HepG2 (cell line): Measurements from ENCODE around the gene PMVK. TPM values are rescaled to one million over a fixed set of nuclear protein-coding genes. Genes with fewer than 3 reads are reported as not detected.

Source experiments
- CBX2 ChIP-seq, 2 experiments: fragments of 200-600 bp in 1 of 2; sonication (generic); formaldehyde crosslinking in 1 of 2; IDR thresholded peaks; 2 replicates each; pipeline versions ENCODE4 v1.7.0 to v1.8.1; 2018 to 2022; ENCODE audit warnings: low read depth in 2 of 2, low read length in 1 of 2, mild to moderate bottlenecking in 1 of 2, missing genetic modification reagents in 1 of 2
- CENPT ChIP-seq: sonication (generic); formaldehyde crosslinking; IDR thresholded peaks from 2 replicates; pipeline ENCODE4 v1.8.0; 2022; ENCODE audit warnings: low read depth, mild to moderate bottlenecking, moderate library complexity, missing genetic modification reagents
- FOXK2 ChIP-seq: fragments of 450-650 bp; IDR thresholded peaks from 2 replicates; pipeline ENCODE4 v1.6.1; 2016
- KAT8 ChIP-seq: IDR thresholded peaks from 2 replicates; pipeline ENCODE4 v1.6.1; 2016; ENCODE audit warnings: missing genetic modification reagents, missing compliant biosample characterization
- NCOA1 ChIP-seq: sonication (generic); formaldehyde crosslinking; IDR thresholded peaks from 2 replicates; pipeline ENCODE4 v1.9.0; 2021; ENCODE audit warnings: missing genetic modification reagents
- SNAI1 ChIP-seq: sonication (generic); formaldehyde crosslinking; IDR thresholded peaks from 2 replicates; pipeline ENCODE4 v1.5.0; 2020; ENCODE audit warnings: mild to moderate bottlenecking, missing genetic modification reagents, borderline replicate concordance
- SOX5 ChIP-seq: IDR thresholded peaks from 2 replicates; pipeline ENCODE4 v1.6.1; 2016; ENCODE audit warnings: borderline replicate concordance
- TIGD3 ChIP-seq: sonication (generic); formaldehyde crosslinking; IDR thresholded peaks from 2 replicates; pipeline ENCODE4 v1.5.1; 2020; ENCODE audit warnings: mild to moderate bottlenecking, missing genetic modification reagents, borderline replicate concordance
- ZNF12 ChIP-seq: sonication (generic); formaldehyde crosslinking; IDR thresholded peaks from 2 replicates; pipeline ENCODE4 v1.5.0; 2020; ENCODE audit warnings: missing genetic modification reagents
- ZNF121 ChIP-seq: sonication (generic); formaldehyde crosslinking; IDR thresholded peaks from 2 replicates; pipeline ENCODE4 v1.5.0; 2020; ENCODE audit warnings: mild to moderate bottlenecking, missing genetic modification reagents
- ZNF501 ChIP-seq: sonication (generic); formaldehyde crosslinking; IDR thresholded peaks from 2 replicates; pipeline ENCODE4 v1.5.1; 2020; ENCODE audit warnings: mild to moderate bottlenecking, moderate library complexity, missing genetic modification reagents
- ZNF629 ChIP-seq: sonication (generic); formaldehyde crosslinking; conservative IDR thresholded peaks from 2 replicates; pipeline ENCODE4 v1.5.0; 2020; ENCODE audit warnings: missing genetic modification reagents
- ZNF7 ChIP-seq: IDR thresholded peaks from 2 replicates; pipeline ENCODE4 v1.6.1; 2016; ENCODE audit warnings: missing biosample characterization, missing genetic modification reagents
- ZNF747 ChIP-seq: sonication (generic); formaldehyde crosslinking; IDR thresholded peaks from 2 replicates; pipeline ENCODE4 v1.8.1; 2023; ENCODE audit warnings: missing genetic modification reagents, mild to moderate bottlenecking, borderline replicate concordance
- ZNF792 ChIP-seq: IDR thresholded peaks from 2 replicates; pipeline ENCODE4 v1.6.1; 2016
- ZNF839 ChIP-seq: sonication (generic); formaldehyde crosslinking; IDR thresholded peaks from 2 replicates; pipeline ENCODE4 v1.4.0; 2020; ENCODE audit warnings: missing genetic modification reagents, mild to moderate bottlenecking, borderline replicate concordance
- ZZZ3 ChIP-seq: sonication (generic); formaldehyde crosslinking; IDR thresholded peaks from 2 replicates; pipeline ENCODE4 v1.4.0; 2020; ENCODE audit warnings: missing genetic modification reagents, mild to moderate bottlenecking, borderline replicate concordance
- polyA plus RNA-seq, 8 experiments: library from polyadenylated mRNA; depleted of rRNA in 3 of 8; stranded (reverse) in 7 of 8; unstranded in 1 of 8; fragments of >200 nt; fragmentation: Illumina TruSeq in 4 of 8; extraction: Trizol in 4 of 8; gene quantifications; 2 replicates each; pipeline versions ENCODE4 v1.2.1 to v1.2.3, GENCODE V29; 2011 to 2016; ENCODE audit warnings: low read depth in 4 of 8, missing spikeins in 1 of 8, mixed read lengths in 1 of 8; ENCODE audit not compliant: insufficient read depth in 1 of 8
- total RNA-seq, 5 experiments: library from RNA; depleted of rRNA; stranded (reverse); fragments of >200 nt; fragmentation: Illumina TruSeq; extraction: Trizol; gene quantifications; 2 replicates each; pipeline ENCODE4 v1.2.3, GENCODE V29; 2016; ENCODE audit warnings: low read depth in 1 of 5
- TF ChIP-seq, protein P1 (sequence below): sonication (generic); formaldehyde crosslinking; IDR thresholded peaks from 2 replicates; pipeline ENCODE4 v1.4.0; 2020; ENCODE audit warnings: mild to moderate bottlenecking, low read depth, missing genetic modification reagents
- TF ChIP-seq, protein P2 (sequence below): sonication (generic); formaldehyde crosslinking; IDR thresholded peaks from 2 replicates; pipeline ENCODE4 v1.9.0; 2021; ENCODE audit warnings: mild to moderate bottlenecking, missing genetic modification reagents

The PMVK gene
- total and polyA plus RNA-seq, 2 of the 13 experiments (the other 11 are each of a cell fraction or from before 2014, with no cell fraction given), result 3.9 to 12.6 TPM

GRCh38 chr1:154955718-154956543 lies 19.4 kb upstream of the PMVK start, which contains the start of gene PBXIP1 (continued):
- no peak for TF ChIP-seq ZNF629 (CRISPR knock-in tag)
- no peak for TF ChIP-seq TIGD3 (CRISPR knock-in tag)
- no peak for TF ChIP-seq SNAI1 (CRISPR knock-in tag)
- TF ChIP-seq CBX2 (IDR thresholded peaks at IDR 0.05; ENCODE audit: low read depth, low read length), result no peak
- TF ChIP-seq CBX2 (CRISPR knock-in tag; IDR thresholded peaks at IDR 0.05; ENCODE audit: low read depth), result no peak
- no peak for TF ChIP-seq NCOA1 (CRISPR knock-in tag)
- TF ChIP-seq SOX5 (CRISPR knock-in tag), result peak; percentile 22; the same call in 1 of the 2 replicates
- TF ChIP-seq, protein P1, sequence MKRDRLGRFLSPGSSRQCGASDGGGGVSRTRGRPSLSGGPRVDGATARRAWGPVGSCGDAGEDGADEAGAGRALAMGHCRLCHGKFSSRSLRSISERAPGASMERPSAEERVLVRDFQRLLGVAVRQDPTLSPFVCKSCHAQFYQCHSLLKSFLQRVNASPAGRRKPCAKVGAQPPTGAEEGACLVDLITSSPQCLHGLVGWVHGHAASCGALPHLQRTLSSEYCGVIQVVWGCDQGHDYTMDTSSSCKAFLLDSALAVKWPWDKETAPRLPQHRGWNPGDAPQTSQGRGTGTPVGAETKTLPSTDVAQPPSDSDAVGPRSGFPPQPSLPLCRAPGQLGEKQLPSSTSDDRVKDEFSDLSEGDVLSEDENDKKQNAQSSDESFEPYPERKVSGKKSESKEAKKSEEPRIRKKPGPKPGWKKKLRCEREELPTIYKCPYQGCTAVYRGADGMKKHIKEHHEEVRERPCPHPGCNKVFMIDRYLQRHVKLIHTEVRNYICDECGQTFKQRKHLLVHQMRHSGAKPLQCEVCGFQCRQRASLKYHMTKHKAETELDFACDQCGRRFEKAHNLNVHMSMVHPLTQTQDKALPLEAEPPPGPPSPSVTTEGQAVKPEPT (CRISPR knock-in tag), result no peak
- TF ChIP-seq CENPT (CRISPR knock-in tag), result no peak
- TF ChIP-seq FOXK2, result no peak
- no peak for TF ChIP-seq ZNF747
- TF ChIP-seq ZNF12, result no peak
- TF ChIP-seq KAT8, result peak; percentile 61; the same call in 1 of the 2 replicates
- no peak for TF ChIP-seq ZNF121 (CRISPR knock-in tag)
- TF ChIP-seq ZNF501 (CRISPR knock-in tag), result no peak
- no peak for TF ChIP-seq ZNF839
- no peak for TF ChIP-seq ZNF792 (CRISPR knock-in tag)
- TF ChIP-seq, protein P2, sequence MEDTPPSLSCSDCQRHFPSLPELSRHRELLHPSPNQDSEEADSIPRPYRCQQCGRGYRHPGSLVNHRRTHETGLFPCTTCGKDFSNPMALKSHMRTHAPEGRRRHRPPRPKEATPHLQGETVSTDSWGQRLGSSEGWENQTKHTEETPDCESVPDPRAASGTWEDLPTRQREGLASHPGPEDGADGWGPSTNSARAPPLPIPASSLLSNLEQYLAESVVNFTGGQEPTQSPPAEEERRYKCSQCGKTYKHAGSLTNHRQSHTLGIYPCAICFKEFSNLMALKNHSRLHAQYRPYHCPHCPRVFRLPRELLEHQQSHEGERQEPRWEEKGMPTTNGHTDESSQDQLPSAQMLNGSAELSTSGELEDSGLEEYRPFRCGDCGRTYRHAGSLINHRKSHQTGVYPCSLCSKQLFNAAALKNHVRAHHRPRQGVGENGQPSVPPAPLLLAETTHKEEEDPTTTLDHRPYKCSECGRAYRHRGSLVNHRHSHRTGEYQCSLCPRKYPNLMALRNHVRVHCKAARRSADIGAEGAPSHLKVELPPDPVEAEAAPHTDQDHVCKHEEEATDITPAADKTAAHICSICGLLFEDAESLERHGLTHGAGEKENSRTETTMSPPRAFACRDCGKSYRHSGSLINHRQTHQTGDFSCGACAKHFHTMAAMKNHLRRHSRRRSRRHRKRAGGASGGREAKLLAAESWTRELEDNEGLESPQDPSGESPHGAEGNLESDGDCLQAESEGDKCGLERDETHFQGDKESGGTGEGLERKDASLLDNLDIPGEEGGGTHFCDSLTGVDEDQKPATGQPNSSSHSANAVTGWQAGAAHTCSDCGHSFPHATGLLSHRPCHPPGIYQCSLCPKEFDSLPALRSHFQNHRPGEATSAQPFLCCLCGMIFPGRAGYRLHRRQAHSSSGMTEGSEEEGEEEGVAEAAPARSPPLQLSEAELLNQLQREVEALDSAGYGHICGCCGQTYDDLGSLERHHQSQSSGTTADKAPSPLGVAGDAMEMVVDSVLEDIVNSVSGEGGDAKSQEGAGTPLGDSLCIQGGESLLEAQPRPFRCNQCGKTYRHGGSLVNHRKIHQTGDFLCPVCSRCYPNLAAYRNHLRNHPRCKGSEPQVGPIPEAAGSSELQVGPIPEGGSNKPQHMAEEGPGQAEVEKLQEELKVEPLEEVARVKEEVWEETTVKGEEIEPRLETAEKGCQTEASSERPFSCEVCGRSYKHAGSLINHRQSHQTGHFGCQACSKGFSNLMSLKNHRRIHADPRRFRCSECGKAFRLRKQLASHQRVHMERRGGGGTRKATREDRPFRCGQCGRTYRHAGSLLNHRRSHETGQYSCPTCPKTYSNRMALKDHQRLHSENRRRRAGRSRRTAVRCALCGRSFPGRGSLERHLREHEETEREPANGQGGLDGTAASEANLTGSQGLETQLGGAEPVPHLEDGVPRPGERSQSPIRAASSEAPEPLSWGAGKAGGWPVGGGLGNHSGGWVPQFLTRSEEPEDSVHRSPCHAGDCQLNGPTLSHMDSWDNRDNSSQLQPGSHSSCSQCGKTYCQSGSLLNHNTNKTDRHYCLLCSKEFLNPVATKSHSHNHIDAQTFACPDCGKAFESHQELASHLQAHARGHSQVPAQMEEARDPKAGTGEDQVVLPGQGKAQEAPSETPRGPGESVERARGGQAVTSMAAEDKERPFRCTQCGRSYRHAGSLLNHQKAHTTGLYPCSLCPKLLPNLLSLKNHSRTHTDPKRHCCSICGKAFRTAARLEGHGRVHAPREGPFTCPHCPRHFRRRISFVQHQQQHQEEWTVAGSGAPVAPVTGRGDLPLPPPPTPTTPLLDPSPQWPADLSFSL (CRISPR knock-in tag), result no peak
- TF ChIP-seq ZNF7 (CRISPR knock-in tag), result no peak
- TF ChIP-seq ZZZ3, result no peak
